ENCODE measurements around the gene SLC2A2.

The SLC2A2 gene

GRCh38 chr3:171028025-171028778 lies 1.7 kb upstream of the SLC2A2 start:
- no peak for DNase-seq

- no peak for DNase-seq
Observed at GRCh38 chr3:171023566-171023965, 3.0 kb downstream of the SLC2A2 start.

- no peak for DNase-seq
Observed at GRCh38 chr3:171021377-171021776, 5.1 kb downstream of the SLC2A2 start.

GRCh38 chr3:171018156-171018935 lies 8.2 kb downstream of the SLC2A2 start:
- no peak for DNase-seq

GRCh38 chr3:171013822-171014748 lies 12.4 kb downstream of the SLC2A2 start:
- no peak for DNase-seq

- DNase-seq, result no peak
Observed at GRCh38 chr3:171011873-171012336, 14.6 kb downstream of the SLC2A2 start.

GRCh38 chr3:171011109-171011872 lies 15.2 kb downstream of the SLC2A2 start:
- no peak for DNase-seq

- DNase-seq, result no peak
Observed at GRCh38 chr3:171007316-171007715, 19.2 kb downstream of the SLC2A2 start.

GRCh38 chr3:171005648-171006047 lies 20.9 kb downstream of the SLC2A2 start:
- DNase-seq, result no peak

- DNase-seq, result no peak
Observed at GRCh38 chr3:171001957-171002694, 24.4 kb downstream of the SLC2A2 start.

GRCh38 chr3:171001250-171001893 lies 25.1 kb downstream of the SLC2A2 start:
- no peak for DNase-seq

GRCh38 chr3:171000281-171000680 lies 26.2 kb downstream of the SLC2A2 start:
- no peak for DNase-seq

GRCh38 chr3:170999737-171000242 lies 26.7 kb downstream of the SLC2A2 start:
- no peak for DNase-seq

- DNase-seq, result no peak
Observed at GRCh38 chr3:170997961-170998913, 28.3 kb downstream of the SLC2A2 start.

- no peak for DNase-seq
Observed at GRCh38 chr3:170992854-170993253, 33.7 kb downstream of the SLC2A2 start.

GRCh38 chr3:170991664-170992063 lies 34.9 kb downstream of the SLC2A2 start:
- no peak for DNase-seq

- no peak for DNase-seq
Observed at GRCh38 chr3:170989100-170989648, 37.3 kb downstream of the SLC2A2 start.

- DNase-seq, result no peak
Observed at GRCh38 chr3:170988378-170988777, 38.1 kb downstream of the SLC2A2 start.

GRCh38 chr3:170985304-170985703 lies 41.2 kb downstream of the SLC2A2 start:
- no peak for DNase-seq
